Activated CD8-positive, alpha-beta memory T cell treated with anti-CD3 and anti-CD28 coated beads for 1 hour (primary cell): ENCODE results near the gene PPA1.
"Not testable (repeated sequence)": the region's sequence is repeated elsewhere in the genome, so short reads cannot be mapped to it uniquely, and the experiment has no call there.

Source experiments
- DNase-seq, 2 donors: peaks; one replicate each; pipeline ENCODE4 v3.0.0-alpha.2; 2020; ENCODE audit warnings: low read depth in 1 of 2; ENCODE audit errors: extremely low read depth in 1 of 2

Gene PPA1

DNA sequence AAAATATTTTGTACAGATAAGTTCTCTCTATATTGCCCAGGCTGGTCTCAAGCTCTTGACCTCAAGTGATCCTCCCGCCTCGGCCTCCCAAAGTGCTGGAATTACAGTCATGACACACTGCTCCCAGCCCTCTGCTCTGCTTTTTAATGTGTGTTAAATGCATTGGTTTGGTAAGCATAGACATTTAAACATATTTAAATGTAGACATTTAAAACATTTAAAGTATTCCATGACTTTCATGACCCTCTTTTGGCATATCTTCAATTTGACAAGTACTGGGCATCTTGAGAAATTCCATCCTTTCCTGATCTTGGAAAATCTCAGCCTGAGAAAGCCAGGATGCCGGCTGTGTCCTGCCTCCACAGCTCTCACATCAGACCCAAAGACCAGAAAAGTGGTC lies 57.7 kb downstream of the PPA1 start:
- no peak for DNase-seq

DNA sequence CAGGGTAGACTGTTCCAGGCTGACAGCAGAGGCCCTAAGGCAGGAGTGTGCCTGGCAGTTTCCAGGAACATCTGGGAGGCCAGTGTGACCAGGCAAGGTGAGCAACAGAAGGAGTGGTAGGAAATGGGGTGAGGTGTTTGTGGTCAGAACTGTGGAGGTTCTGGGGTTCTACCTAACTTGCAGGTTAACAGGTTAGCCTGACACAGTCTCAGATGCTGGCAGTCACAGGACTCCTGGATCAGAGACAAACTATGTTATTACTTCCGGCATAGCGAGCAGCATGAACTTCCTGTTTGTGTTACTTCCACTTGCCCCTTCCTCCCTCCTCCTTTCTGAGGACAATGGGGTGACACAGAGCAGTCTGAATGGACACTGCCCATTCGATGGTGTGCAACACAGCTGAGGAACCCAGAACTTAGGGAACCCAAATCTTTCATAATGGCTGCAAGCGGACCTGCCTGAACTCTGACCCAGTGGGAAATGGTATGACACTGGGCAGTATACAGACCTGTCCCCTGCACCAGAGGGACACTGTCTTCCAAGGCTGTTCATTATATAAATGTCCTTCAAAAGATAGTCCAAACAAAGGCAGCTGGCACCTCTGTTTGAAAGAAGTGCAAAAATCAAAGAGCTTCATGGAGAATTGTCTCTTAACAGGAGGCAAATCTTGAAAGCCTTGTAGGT lies 59.0 kb downstream of the PPA1 start:
- DNase-seq, result no peak

DNA sequence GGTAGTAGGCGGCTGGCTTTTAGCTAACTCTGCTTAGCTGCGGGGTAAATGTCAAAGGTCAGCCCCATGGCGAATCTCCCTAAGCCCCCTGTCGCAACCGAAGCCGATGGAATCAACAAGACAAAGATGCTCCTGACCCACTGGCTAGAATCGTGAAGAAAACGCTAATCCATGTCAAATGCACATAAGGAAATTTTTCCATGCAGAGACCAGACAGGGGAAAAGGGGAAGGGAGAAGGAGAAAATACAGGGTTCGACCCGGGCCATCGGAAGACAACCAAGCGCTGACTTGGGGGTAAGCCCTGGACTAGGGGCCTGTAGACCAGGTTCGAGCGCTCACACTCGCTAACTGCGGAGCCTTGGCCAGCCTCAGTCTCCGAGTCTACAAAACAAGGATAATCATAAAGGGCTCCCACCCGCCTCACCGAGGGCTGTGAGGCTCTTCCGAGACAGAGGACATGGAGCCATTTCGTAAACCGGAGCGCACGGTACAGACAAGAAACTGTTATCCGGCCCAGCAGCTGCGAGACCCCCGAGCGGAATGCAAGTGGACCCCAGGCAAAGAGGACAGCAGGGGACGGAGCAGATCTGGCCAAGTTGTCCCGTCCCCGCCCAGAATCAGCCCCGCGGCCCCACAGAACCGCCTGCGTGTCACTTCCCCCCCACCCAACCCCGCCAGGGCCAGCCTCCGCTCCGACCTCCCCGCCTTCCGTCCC lies 63.4 kb downstream of the PPA1 start:
- no peak for DNase-seq

DNA sequence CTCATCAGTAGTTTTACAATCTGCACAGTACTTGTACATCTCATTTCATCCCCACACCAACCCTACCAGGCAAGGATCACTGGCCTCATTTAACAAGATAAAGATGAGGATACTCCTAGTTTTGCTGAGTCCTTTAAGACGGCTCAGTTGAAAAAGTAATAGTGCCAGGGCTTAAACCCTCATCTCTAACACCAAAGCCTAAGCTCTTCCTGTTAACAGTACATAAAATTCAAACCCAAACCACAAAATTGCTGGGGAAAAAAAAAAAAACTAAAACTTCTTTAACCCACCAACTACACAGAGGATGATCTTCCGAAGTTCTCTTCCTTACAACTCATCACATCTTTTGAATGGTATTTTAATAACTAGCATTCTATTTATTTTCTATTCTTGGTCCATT lies 64.2 kb downstream of the PPA1 start:
- no peak for DNase-seq

DNA sequence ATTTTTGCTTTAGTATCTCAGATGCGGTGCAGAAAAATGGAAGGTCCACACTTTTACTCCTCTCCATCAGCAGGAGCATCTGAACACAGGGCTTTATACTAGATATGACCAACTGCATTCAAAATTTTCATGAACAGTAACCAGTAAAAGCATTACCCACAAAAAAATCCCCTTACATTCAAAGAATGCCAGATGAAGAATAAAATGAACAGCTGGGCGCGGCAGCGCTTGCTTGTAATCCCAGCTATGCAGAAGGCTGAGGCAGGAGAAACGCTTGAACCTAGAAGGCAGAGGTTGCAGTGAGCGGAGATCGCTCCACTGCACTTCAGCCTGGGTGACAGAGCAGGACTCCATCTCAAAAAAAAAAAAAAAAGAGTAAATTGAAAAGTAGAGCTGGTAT lies 66.0 kb downstream of the PPA1 start:
- no peak for DNase-seq

DNA sequence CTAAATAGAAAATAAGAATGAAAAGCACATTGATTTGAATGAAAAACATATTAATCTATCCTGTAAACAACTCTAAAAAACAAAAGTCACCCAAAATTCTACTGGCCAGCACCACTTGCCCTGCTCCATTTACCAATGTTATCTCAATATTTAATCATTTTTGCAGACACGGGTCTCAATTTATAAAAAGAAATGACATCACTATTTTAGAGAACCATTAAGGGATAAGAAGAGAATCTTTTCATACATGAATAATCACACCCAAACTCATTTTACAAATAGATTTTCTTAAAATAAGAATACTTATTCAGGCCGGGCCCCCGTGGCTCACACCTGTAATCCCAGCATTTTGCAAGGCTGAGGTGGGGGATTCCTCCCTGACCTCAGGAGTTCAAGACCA lies 66.8 kb downstream of the PPA1 start:
- DNase-seq, result no peak

DNA sequence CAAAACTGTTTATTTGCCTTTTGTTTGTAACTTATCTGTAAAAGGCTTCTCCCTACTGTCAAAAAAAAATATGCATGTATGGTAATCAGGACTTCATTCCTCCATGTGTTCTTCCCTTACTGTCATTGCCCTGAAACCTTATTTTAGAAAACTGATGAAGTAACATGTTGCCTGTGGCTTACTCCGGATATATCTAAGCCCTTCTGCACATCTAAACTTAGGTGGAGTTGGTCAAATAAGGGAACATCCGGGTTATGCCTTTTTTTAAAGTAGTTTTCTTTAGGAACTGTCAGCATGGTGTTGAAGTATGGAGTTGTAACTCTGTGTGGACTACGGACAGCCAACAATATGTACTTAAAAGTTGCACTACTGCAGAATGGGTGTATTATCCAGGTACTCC lies 69.1 kb downstream of the PPA1 start:
- DNase-seq, result no peak

DNA sequence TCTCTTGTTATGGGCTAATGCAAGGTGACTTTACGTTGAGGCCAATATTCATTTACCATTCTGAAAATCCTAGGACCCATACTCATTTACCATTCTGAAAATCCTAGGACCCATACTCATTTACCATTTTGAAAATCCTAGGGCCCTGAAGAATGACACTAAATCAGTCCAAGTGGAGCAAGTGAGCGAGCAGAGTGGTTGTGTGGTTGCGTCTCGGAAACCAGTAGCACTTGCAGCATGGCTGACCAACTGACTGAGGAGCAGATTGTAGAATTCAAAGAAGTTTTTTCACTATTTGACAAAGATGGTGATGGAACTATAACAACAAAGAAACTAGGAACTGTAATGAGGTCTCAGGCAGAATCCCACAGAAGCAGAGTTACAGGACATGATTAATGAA lies 69.8 kb downstream of the PPA1 start:
- no peak for DNase-seq

DNA sequence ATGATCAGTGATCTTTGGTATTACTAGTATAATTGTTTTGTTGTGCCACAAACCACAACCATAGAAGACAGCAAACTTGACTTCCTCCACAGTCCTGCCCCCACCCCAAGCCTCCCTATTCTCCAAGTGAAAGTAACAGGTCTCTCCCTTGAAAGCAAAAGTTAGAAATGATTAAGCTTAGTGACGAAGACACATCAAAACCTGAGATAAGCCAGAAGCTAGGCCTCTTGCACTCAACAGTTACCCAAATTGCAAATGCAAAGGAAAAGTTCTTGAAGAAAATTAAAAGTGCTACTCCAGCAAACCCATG lies 70.4 kb downstream of the PPA1 start:
- no peak for DNase-seq

DNA sequence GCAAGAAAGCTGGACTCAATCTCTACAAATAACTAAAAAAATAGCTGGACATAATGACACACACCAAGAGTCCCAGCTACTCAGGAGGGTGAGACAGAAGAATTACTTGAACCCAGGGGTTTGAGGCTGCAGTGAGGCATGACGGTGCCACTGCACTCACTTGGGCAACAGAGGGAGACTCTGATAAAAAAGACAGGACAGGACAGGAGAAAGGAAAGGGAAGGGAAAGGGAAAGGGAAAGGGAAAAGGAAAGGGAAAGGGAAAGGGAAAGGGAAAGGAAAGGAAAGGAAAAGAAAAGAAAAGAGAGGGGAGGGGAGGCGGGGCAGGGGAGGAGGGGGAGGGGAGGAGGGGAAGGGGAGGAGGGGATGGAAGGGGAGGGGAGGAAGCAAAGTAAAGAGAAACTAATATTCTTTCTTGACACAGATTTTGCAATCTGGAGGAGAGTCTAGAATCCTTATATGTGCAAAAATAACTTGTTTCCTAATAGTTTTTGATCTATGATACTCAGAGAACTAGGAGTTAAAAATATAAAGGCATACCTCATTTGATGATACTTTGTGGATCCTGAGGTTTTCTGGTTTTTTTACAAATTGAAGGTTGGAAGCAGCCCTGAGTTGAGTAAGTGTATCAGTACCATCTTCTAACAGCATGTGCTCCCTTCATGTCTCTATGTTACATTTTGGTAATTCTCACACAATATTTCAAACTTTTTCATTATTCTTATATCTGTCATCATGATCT lies 70.9 kb downstream of the PPA1 start:
- DNase-seq, result no peak

DNA sequence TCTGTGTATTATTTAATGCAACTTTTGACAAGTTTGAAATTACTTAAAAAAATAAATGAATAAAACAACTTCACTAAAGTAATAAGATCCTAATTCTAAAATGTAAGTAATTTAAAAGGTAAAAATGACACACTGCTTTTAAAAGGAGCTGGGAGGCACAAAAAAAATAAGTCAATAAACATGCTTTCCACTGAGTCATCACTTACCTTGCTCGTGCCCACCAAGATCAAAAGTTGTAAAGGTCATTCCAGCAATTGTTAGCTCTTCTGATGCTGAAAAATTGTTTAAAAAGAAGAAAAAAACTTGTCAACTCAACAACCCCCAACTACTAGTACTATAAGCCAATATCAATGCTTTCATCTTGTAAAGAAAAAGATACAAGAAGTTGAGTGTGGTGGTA lies 72.4 kb downstream of the PPA1 start:
- DNase-seq, result no peak

DNA sequence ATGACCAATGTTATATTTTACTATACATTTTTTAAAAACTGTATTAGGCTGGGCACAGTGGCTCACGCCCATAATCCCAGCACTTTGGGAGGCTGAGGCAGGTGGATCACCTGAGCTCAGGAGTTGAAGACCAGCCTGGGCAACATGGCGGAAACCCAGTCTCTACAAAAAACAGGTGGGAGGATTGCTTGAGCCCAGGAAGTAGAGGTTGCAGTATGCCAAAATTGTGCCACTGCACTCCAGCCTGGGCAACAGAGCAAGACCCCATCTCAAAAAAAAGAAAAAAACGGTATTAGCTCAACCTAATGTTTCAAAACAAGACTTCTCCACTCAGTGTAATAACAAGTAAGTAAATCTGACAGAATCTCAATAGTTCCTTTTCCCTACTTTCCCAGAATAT lies 73.9 kb downstream of the PPA1 start:
- DNase-seq, result not testable (repeated sequence)

DNA sequence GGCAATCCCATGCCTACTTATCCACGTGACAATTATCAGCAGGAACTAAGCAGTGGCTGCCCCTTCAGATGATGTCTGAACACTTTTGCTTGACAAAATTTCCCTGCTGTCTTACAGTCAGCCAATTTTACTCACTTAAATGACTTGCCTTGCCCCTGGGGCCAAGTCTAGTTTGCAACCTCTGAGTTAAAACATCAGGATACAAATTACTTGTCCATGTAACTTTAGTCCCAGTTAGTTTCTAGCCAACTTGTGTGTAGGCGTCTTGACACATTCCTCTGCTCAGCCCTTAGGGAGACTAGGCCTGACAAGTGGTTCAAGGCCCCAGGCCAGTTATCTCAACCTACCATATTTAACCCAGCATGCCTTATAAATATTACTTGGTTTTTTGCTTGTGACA lies 75.1 kb downstream of the PPA1 start:
- DNase-seq, result no peak

DNA sequence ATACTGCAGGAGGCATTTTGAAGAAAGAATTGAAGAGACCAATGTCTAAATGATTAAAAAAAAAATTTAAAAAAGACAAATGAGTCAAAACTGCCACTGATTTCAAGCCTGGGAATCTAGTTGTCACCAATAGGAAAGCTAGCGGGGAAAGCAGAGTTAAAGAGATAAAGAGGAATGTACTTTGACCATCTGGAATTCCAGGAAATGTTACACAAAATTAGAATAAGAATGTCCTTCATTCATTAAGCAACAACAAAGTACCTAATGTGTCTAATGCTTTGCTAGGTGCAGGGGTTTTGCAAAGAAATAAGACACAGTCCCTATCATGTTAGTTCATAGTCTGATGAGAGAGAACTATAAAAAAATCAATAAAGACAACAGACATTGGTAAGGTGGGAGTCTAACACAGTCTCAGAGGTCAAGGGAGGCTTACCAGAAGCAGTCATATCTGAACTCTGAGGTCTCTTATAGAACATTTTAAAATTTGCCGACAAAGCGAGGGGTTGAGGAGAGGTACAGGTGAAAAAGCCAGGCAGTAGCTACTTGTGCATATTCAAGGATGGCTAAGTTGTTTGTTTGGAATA lies 77.9 kb downstream of the PPA1 start:
- DNase-seq, result no peak
